ENCODE data around the gene LRBA. TPM values are rescaled to one million over a fixed set of nuclear protein-coding genes. Genes with fewer than 3 reads are reported as not detected.

The LRBA gene
- total RNA-seq, 6 experiments from 2014 or later: 13.6 to 17.6 (median 15.0) TPM

DNA sequence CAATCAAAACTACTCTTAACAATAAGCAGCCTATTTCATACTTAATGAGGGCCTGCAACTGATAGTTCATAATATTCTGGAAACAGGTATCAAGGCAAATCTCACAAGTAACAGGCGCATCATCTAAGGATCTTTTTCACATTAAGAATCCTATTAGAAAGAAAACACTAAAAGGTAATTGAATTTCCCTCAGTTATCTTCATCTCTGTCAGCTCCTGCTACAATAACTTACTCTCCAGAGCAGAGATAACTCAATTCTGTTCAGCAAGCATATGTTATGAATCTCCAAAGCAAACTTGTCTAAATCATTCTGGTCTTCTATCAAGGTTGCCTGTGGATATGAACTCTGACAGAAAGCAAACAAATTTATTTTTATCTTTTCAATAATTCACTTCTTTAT lies 307.1 kb downstream of the LRBA start:
- H3K4me3 Mint-ChIP-seq: no peak overlapping the region
- TF ChIP-seq, protein P1, sequence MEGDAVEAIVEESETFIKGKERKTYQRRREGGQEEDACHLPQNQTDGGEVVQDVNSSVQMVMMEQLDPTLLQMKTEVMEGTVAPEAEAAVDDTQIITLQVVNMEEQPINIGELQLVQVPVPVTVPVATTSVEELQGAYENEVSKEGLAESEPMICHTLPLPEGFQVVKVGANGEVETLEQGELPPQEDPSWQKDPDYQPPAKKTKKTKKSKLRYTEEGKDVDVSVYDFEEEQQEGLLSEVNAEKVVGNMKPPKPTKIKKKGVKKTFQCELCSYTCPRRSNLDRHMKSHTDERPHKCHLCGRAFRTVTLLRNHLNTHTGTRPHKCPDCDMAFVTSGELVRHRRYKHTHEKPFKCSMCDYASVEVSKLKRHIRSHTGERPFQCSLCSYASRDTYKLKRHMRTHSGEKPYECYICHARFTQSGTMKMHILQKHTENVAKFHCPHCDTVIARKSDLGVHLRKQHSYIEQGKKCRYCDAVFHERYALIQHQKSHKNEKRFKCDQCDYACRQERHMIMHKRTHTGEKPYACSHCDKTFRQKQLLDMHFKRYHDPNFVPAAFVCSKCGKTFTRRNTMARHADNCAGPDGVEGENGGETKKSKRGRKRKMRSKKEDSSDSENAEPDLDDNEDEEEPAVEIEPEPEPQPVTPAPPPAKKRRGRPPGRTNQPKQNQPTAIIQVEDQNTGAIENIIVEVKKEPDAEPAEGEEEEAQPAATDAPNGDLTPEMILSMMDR (IDR thresholded peaks at IDR 0.05): no peak

DNA sequence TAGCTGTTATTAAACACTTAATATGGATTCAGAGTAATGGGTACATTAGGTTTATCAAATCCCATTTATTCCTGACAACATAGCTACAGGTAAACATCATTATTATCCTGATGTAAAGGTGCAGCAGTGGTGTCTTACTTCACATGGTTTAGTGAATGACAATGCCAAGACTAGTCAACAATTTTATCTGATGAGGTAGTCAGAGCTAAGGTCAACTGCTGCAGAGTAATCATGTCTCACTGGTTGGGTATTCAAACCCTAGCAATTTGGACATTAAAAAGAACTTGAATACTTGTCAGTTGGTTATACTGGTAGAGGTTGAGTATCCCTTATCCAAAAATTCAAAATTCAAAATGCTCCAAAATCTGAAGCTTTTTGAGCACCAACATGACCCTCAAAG lies 315.5 kb downstream of the LRBA start:
- peak; percentile 3 for DNase-seq
- H3K36me3 Mint-ChIP-seq (ENCODE audit: low read depth): no peaks in the 10 kb centered on the region

More for the DNA sequence above, 307.1 kb downstream of the LRBA start:
- H3K9me3 Mint-ChIP-seq: no peaks in the 10 kb centered on the region
- no peaks in the 10 kb centered on the region for H3K27me3 Mint-ChIP-seq (ENCODE audit: insufficient read depth)
- no peak for DNase-seq
- H3K4me1 Mint-ChIP-seq (ENCODE audit: low read depth): no peaks in the 10 kb centered on the region
- no peak overlapping the region for H3K27ac Mint-ChIP-seq
- no peaks in the 10 kb centered on the region for H3K36me3 Mint-ChIP-seq (ENCODE audit: low read depth)

DNA sequence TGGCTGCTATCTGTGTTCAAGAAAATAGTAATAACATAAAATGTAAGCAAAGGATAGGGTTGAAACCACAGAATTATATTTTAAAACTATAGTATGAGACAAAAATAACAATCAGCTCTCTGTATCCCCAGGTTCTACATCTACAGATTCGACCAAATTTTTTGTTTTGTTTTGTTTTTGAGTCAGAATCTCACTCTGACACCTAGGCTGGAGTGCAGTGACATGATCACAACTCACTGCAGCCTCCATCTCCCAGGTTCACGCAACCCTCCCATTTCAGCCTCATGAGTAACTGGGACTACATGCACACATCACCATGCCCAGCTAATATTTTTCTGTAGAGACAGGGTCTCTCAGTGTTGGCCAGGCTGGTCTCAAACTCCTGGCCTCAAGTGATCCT lies 319.9 kb downstream of the LRBA start:
- Mint-ChIP-seq H3K27me3 (ENCODE audit: insufficient read depth) (no peaks in the 10 kb centered on the region; the same call in 1 of the 2 replicates), H3K4me1 (ENCODE audit: low read depth) (no peaks in the 10 kb centered on the region), H3K27ac (no peak overlapping the region), H3K4me3 (no peak overlapping the region), H3K9me3 (no peaks in the 10 kb centered on the region), H3K36me3 (ENCODE audit: low read depth) (no peaks in the 10 kb centered on the region)
- DNase-seq: no peak
- TF ChIP-seq, protein P1 (IDR thresholded peaks at IDR 0.05): no peak

More for the DNA sequence above, 315.5 kb downstream of the LRBA start:
- TF ChIP-seq, protein P1 (IDR thresholded peaks at IDR 0.05): no peak
- H3K4me1 Mint-ChIP-seq (ENCODE audit: low read depth): no peaks in the 10 kb centered on the region
- no peaks in the 10 kb centered on the region for H3K27me3 Mint-ChIP-seq (ENCODE audit: insufficient read depth)
- H3K4me3 Mint-ChIP-seq: no peak overlapping the region
- H3K9me3 Mint-ChIP-seq: no peaks in the 10 kb centered on the region
- H3K27ac Mint-ChIP-seq: no peak overlapping the region

- Mint-ChIP-seq H3K27ac (no peak overlapping the region), H3K9me3 (no peaks in the 10 kb centered on the region), H3K27me3 (ENCODE audit: insufficient read depth) (no peaks in the 10 kb centered on the region; the same call in 1 of the 2 replicates), H3K4me1 (ENCODE audit: low read depth) (no peaks in the 10 kb centered on the region), H3K36me3 (ENCODE audit: low read depth) (no peaks in the 10 kb centered on the region), H3K4me3 (no peak overlapping the region)
- TF ChIP-seq, protein P1 (IDR thresholded peaks at IDR 0.05): no peak
- DNase-seq: no peak
Measured at GRCh38 chr4:150694438-150694837, 320.6 kb downstream of the LRBA start.

GRCh38 chr4:150683775-150684350 lies 331.2 kb downstream of the LRBA start:
- Mint-ChIP-seq H3K27ac (no peak overlapping the region), H3K36me3 (ENCODE audit: low read depth) (no peaks in the 10 kb centered on the region; the same call in 1 of the 2 replicates), H3K9me3 (no peaks in the 10 kb centered on the region), H3K27me3 (ENCODE audit: insufficient read depth) (peaks cover 2% of the 10 kb centered on the region; the same call in 1 of the 2 replicates), H3K4me1 (ENCODE audit: low read depth) (peaks cover 18% of the 10 kb centered on the region), H3K4me3 (no peak overlapping the region)
- DNase-seq: no peak
- TF ChIP-seq, protein P1 (IDR thresholded peaks at IDR 0.05): no peak

Measured in HFFc6 (cell line).